Smooth muscle cell (in vitro differentiated cells): Measurements from ENCODE around the gene CFAP70. TPM values are rescaled to one million over a fixed set of nuclear protein-coding genes. Genes with fewer than 3 reads are reported as not detected.

Experiments used
- DNase-seq: peaks from one replicate; lab custom pipeline; 2025; ENCODE audit not compliant: unreplicated experiment; lab: John Stamatoyannopoulos, UW
- H2AFZ ChIP-seq: fragments of 200-600 bp; sonication (generic); 2 replicates; pipeline ENCODE4 v1.6.0; 2016; ENCODE audit warnings: antibody characterized with exemption, low read depth, mild to moderate bottlenecking
- H3F3A ChIP-seq: fragments of 200-600 bp; sonication (generic); 2 replicates; pipeline ENCODE4 v1.6.0; 2017; ENCODE audit warnings: antibody characterized with exemption, low read depth
- H3K27ac ChIP-seq: fragments of 200-600 bp; sonication (generic); 2 replicates; pipeline ENCODE4 v1.5.1; 2016; ENCODE audit warnings: low read depth, mild to moderate bottlenecking
- H3K27me3 ChIP-seq: fragments of 200-600 bp; sonication (generic); 2 replicates; pipeline ENCODE4 v1.6.1; 2016; ENCODE audit warnings: low read depth, mild to moderate bottlenecking
- H3K36me3 ChIP-seq: fragments of 200-600 bp; sonication (generic); 2 replicates; pipeline ENCODE4 v1.5.1; 2016; ENCODE audit warnings: low read depth
- H3K4me1 ChIP-seq: fragments of 200-600 bp; sonication (generic); 2 replicates; pipeline ENCODE4 v1.5.1; 2016; ENCODE audit warnings: low read depth
- H3K4me2 ChIP-seq: fragments of 200-600 bp; sonication (generic); 2 replicates; pipeline ENCODE4 v1.6.0; 2016; ENCODE audit warnings: mild to moderate bottlenecking
- H3K4me3 ChIP-seq: fragments of 200-600 bp; sonication (generic); 2 replicates; pipeline ENCODE4 v1.5.1; 2016; ENCODE audit warnings: mild to moderate bottlenecking
- H3K79me2 ChIP-seq: fragments of 200-600 bp; sonication (generic); 2 replicates; pipeline ENCODE4 v1.6.0; 2016; ENCODE audit warnings: low read depth, mild to moderate bottlenecking
- H3K9ac ChIP-seq: fragments of 200-600 bp; sonication (generic); 2 replicates; pipeline ENCODE4 v1.6.0; 2016; ENCODE audit warnings: low read depth
- H3K9me3 ChIP-seq: fragments of 200-600 bp; sonication (generic); replicated peaks from 2 replicates; pipeline ENCODE4 v1.5.1; 2016; ENCODE audit warnings: low read depth
- H4K20me1 ChIP-seq: fragments of 200-600 bp; sonication (generic); 2 replicates; pipeline ENCODE4 v1.6.0; 2016; ENCODE audit warnings: low read depth
- WGBS: methylation state at CpG from one replicate; pipeline ENCODE4 v1.1.7; 2016; ENCODE audit warnings: low lambda C conversion rate; 5-methylcytosine and 5-hydroxymethylcytosine counted together
- polyA plus RNA-seq: library from polyadenylated mRNA; unstranded; fragments of >200 nt; fragmentation: Nextera tagmentation; extraction: Ambion mirVana; gene quantifications from 2 replicates; pipeline ENCODE4 v1.2.1, GENCODE V29; 2016
- total RNA-seq: library from RNA; depleted of rRNA; stranded (reverse); fragments of >200 nt; gene quantifications from 2 replicates; pipeline ENCODE4 v1.2.3, GENCODE V29; 2014
- TF ChIP-seq, protein P1 (sequence below): fragments of 200-600 bp; sonication (generic); IDR thresholded peaks from 2 replicates; pipeline ENCODE4 v1.5.1; 2017; ENCODE audit warnings: borderline replicate concordance, mild to moderate bottlenecking, antibody characterized with exemption; ENCODE audit not compliant: insufficient read depth, poor library complexity, severe bottlenecking

The CFAP70 gene
- total and polyA plus RNA-seq, 2 experiments from 2014 or later, result 0.08 to 0.22 TPM

DNA sequence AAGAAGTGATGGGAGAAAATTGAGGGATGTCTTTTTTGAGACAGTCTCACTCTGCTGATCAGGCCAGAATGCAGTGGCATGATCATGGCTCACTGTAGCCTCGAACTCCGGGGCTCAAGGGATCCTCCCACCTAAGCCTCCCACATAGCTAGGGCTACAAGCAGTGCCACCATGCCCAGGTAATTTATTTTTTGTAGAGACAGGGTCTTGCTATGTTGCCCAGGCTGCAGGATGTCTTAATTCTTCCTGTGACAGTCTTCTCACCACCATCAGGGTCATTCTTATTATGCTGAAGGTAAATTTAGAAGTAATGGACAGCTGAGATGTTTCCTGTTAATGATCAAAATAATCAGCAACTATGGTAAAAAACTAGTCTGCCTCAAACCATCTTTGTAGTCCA, 118.8 kb downstream of the CFAP70 start:
- Histone ChIP-seq H3K9me3 (no peaks in the 10 kb centered on the region), H3K4me2 (no peak overlapping the region), H4K20me1 (no peaks in the 10 kb centered on the region), H3K79me2 (peaks cover 15% of the 10 kb centered on the region), H3K4me3 (no peak overlapping the region), H3F3A (peaks cover 8% of the 10 kb centered on the region), H2AFZ (no peak overlapping the region), H3K27me3 (no peaks in the 10 kb centered on the region), H3K36me3 (peaks cover 26% of the 10 kb centered on the region), H3K4me1 (peaks cover 5% of the 10 kb centered on the region), H3K27ac (no peak overlapping the region), H3K9ac (no peak overlapping the region)
- WGBS, result 97% methylated on average over 2 of the region's 2 CpGs
- DNase-seq, result no peak
- TF ChIP-seq, protein P1, sequence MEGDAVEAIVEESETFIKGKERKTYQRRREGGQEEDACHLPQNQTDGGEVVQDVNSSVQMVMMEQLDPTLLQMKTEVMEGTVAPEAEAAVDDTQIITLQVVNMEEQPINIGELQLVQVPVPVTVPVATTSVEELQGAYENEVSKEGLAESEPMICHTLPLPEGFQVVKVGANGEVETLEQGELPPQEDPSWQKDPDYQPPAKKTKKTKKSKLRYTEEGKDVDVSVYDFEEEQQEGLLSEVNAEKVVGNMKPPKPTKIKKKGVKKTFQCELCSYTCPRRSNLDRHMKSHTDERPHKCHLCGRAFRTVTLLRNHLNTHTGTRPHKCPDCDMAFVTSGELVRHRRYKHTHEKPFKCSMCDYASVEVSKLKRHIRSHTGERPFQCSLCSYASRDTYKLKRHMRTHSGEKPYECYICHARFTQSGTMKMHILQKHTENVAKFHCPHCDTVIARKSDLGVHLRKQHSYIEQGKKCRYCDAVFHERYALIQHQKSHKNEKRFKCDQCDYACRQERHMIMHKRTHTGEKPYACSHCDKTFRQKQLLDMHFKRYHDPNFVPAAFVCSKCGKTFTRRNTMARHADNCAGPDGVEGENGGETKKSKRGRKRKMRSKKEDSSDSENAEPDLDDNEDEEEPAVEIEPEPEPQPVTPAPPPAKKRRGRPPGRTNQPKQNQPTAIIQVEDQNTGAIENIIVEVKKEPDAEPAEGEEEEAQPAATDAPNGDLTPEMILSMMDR, result no peak

DNA sequence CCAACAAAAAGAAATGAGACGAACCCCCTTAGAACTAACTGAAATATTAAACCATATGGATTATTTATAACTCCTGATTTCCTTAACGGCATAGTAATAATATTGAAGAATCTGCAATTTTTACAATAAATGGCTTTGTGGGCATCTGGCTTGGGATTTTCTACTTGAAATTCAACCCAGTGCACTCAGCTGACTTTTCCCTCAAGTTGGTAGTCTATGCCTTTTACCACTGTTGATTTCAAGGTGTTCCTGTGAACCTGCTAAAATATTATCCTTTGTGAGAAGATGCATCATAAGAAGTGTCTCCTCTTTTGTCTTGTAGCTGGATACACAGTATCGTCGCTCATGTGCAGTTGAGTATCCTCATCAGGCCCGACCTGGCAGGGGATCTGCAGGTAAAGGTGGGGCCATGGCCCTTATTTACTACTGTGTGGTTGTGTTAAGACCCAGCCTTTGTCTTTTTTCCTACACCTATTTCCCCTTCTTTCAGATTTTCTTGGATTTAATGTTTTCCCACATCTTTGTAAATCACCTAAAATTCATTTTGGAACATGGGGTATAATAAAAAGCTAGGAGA, 119.6 kb downstream of the CFAP70 start:
- peaks cover 7% of the 10 kb centered on the region for H3K79me2 ChIP-seq
- no peak overlapping the region for H3K27ac ChIP-seq
- no peak overlapping the region for H3K9ac ChIP-seq
- H2AFZ ChIP-seq, result no peak overlapping the region
- no peak overlapping the region for H3K4me3 ChIP-seq
- no peaks in the 10 kb centered on the region for H3K9me3 ChIP-seq
- no peaks in the 10 kb centered on the region for H3K4me1 ChIP-seq
- H3K36me3 ChIP-seq, result peaks cover 26% of the 10 kb centered on the region
- no peaks in the 10 kb centered on the region for H3K27me3 ChIP-seq
- no peak overlapping the region for H3K4me2 ChIP-seq
- no peaks in the 10 kb centered on the region for H4K20me1 ChIP-seq
- peaks cover 8% of the 10 kb centered on the region for H3F3A ChIP-seq
- DNase-seq, result no peak
- TF ChIP-seq, protein P1, result no peak
- WGBS, result over 99% methylated on average over 5 of the region's 5 CpGs

DNA sequence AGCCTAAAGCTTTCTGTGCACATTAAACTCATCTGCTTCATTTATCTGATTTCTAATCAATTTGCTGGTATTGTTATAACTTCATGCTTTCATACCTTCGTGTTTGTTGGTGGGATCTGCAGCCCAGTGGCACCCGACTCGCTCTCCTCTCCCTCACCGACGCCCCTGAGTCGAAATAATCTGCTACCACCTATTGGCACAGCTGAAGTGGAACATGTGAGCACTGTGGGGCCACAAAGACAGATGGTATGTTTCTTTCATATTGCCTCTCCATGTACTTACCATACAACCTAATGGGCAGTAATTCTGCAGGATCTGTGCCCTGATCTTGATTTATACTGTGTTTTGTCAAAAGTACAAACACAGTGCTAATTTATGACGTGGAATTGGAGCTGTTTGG, 124.0 kb downstream of the CFAP70 start:
- DNase-seq, result no peak
- Histone ChIP-seq H3K4me1 (no peaks in the 10 kb centered on the region), H3K36me3 (peaks cover 8% of the 10 kb centered on the region), H3K79me2 (no peaks in the 10 kb centered on the region), H3K9ac (no peak overlapping the region), H3K9me3 (no peaks in the 10 kb centered on the region), H3F3A (no peaks in the 10 kb centered on the region), H3K27ac (no peak overlapping the region), H3K4me3 (no peak overlapping the region), H3K27me3 (no peaks in the 10 kb centered on the region), H3K4me2 (no peak overlapping the region), H4K20me1 (no peaks in the 10 kb centered on the region), H2AFZ (no peak overlapping the region)
- WGBS, result 96% methylated on average over 7 of the region's 7 CpGs
- TF ChIP-seq, protein P1, result no peak

DNA sequence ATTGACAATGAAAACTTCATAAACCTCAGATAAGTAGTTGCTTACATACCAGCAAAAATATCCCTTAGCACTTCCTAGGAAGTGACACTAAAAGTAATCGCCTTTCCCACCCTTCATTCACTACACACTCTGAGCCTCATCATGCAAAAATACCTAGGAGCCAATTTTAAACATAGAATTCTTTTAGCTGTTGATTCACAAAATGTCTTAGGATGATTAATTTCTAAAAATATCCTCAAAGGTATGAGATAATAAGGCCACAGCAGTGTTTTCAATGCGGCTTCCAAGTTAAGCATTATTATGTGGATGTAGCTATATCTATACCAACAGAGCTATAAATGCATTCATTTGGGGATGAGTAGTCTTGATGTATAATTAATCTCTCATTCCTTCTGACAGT, 124.8 kb downstream of the CFAP70 start:
- H3K79me2 ChIP-seq, result no peaks in the 10 kb centered on the region
- H3K27ac ChIP-seq, result no peak overlapping the region
- DNase-seq, result no peak
- H3K4me1 ChIP-seq, result no peaks in the 10 kb centered on the region
- no peaks in the 10 kb centered on the region for H4K20me1 ChIP-seq
- H3K4me3 ChIP-seq, result no peak overlapping the region
- H3K4me2 ChIP-seq, result no peak overlapping the region
- H3K9me3 ChIP-seq, result no peaks in the 10 kb centered on the region
- 96% methylated on average over 2 of the region's 2 CpGs for WGBS
- no peak overlapping the region for H2AFZ ChIP-seq
- no peaks in the 10 kb centered on the region for H3F3A ChIP-seq
- TF ChIP-seq, protein P1, result no peak
- H3K36me3 ChIP-seq, result peaks cover 2% of the 10 kb centered on the region
- no peak overlapping the region for H3K9ac ChIP-seq
- no peaks in the 10 kb centered on the region for H3K27me3 ChIP-seq
